GM19193 (cell line): Measurements from ENCODE around the gene ZNF771.

Experiments used
- POLR2A ChIP-seq: IDR thresholded peaks from 4 replicates; pipeline ENCODE4 v1.6.1; 2011; ENCODE audit not compliant: insufficient read depth, insufficient read length; ENCODE audit errors: extremely low read depth

The ZNF771 gene

GRCh38 chr16:30409125-30410060 lies 2.0 kb downstream of the ZNF771 start:
- no peak for TF ChIP-seq POLR2A

GRCh38 chr16:30413112-30413806 lies 5.9 kb downstream of the ZNF771 start:
- TF ChIP-seq POLR2A, result no peak

- no peak for TF ChIP-seq POLR2A
Measured at GRCh38 chr16:30414159-30414558, 6.8 kb downstream of the ZNF771 start.

GRCh38 chr16:30416047-30416603 lies 8.7 kb downstream of the ZNF771 start:
- TF ChIP-seq POLR2A, result no peak

GRCh38 chr16:30416624-30417528 lies 9.5 kb downstream of the ZNF771 start:
- no peak for TF ChIP-seq POLR2A

- peak; percentile 60 for TF ChIP-seq POLR2A
Measured at GRCh38 chr16:30417529-30418349, 10.3 kb downstream of the ZNF771 start.

- TF ChIP-seq POLR2A, result no peak
Measured at GRCh38 chr16:30418350-30419181, 11.2 kb downstream of the ZNF771 start.

GRCh38 chr16:30421010-30421409 lies 13.6 kb downstream of the ZNF771 start:
- TF ChIP-seq POLR2A, result no peak

- no peak for TF ChIP-seq POLR2A
Measured at GRCh38 chr16:30428055-30428454, 20.6 kb downstream of the ZNF771 start.

- TF ChIP-seq POLR2A, result no peak
Measured at GRCh38 chr16:30429418-30429677, 21.9 kb downstream of the ZNF771 start.

- peak; percentile 58 for TF ChIP-seq POLR2A
Measured at GRCh38 chr16:30429678-30430427, 22.4 kb downstream of the ZNF771 start, which contains the start of gene DCTPP1. DCTPP1 (minus strand) TSS chr16:30430030; CDS start chr16:30429980, 50 bp downstream.

GRCh38 chr16:30430428-30430970 lies 23.1 kb downstream of the ZNF771 start:
- no peak for TF ChIP-seq POLR2A
